ENCODE results near the gene GRPEL1. TPM values are rescaled to one million over a fixed set of nuclear protein-coding genes. Genes with fewer than 3 reads are reported as not detected.

The GRPEL1 gene
- total RNA-seq (ENCODE audit: unreplicated experiment) = 14.0 TPM
- long read RNA-seq, transcript GRPEL1-201 (4 exons, 2,775 nt) = major isoform, 22 of 25 reads
- long read RNA-seq, partial matches to known transcripts = 0 of 25 reads
- long read RNA-seq, other reads (novel, unspliced or antisense) = 3 of 25 reads

GRCh38 chr4:7067452-7068278 is at the start of gene GRPEL1:
Gene GRPEL1, minus strand, starts transcription at chr4:7068064. Its CDS starts 32 bp downstream, at chr4:7068032.
- H3K9me3 Mint-ChIP-seq (ENCODE audit: unreplicated experiment) = peaks cover 7% of the 10 kb centered on the region
- no peak for DNase-seq
- peaks cover 7% of the 10 kb centered on the region for H3K4me1 Mint-ChIP-seq (ENCODE audit: low read depth, unreplicated experiment)
- H3K27me3 Mint-ChIP-seq (ENCODE audit: unreplicated experiment) = peaks cover 7% of the 10 kb centered on the region
- no peak for TF ChIP-seq CTCF (IDR thresholded peaks at IDR 0.05; ENCODE audit: partially characterized antibody, unreplicated experiment)
- peak within 1 kb of the TSS; percentile 93 for H3K4me3 Mint-ChIP-seq (ENCODE audit: unreplicated experiment)
- peak within 1 kb of the TSS; percentile 82 for H3K27ac Mint-ChIP-seq (ENCODE audit: unreplicated experiment)
- H3K36me3 Mint-ChIP-seq (ENCODE audit: unreplicated experiment) = no peaks in the 10 kb centered on the region

DNA sequence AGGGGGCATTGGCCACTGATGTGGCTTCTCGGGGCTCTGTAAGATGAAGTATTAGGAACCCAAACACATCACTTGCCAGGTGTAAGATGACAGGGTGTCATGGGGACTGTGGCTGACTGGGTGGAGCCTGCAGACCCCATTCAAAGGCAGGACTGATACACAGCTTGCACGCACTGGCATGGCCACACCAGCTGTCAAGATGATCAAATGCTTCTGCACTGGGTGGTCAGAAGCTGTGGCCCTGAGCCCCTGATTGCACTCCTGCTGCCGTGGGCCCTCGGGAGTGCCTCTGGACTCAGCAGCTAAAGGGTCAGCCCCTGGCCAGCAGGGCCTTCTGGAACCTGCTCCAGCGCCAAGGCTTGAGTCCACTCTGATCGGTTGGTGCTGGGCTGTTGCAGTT is 48.8 kb upstream of the GRPEL1 start:
- H3K4me3 Mint-ChIP-seq (ENCODE audit: unreplicated experiment) = no peak overlapping the region
- H3K9me3 Mint-ChIP-seq (ENCODE audit: unreplicated experiment) = peaks cover 4% of the 10 kb centered on the region

GRCh38 chr4:7115557-7116340 is 47.9 kb upstream of the GRPEL1 start:
- Mint-ChIP-seq H3K4me1 (ENCODE audit: low read depth, unreplicated experiment) (no peaks in the 10 kb centered on the region), H3K36me3 (ENCODE audit: unreplicated experiment) (peaks cover 11% of the 10 kb centered on the region), H3K4me3 (ENCODE audit: unreplicated experiment) (no peak overlapping the region), H3K27ac (ENCODE audit: unreplicated experiment) (no peak overlapping the region), H3K9me3 (ENCODE audit: unreplicated experiment) (peaks cover 4% of the 10 kb centered on the region), H3K27me3 (ENCODE audit: unreplicated experiment) (peaks cover 7% of the 10 kb centered on the region)
- DNase-seq = no peak
- no peak for TF ChIP-seq CTCF (IDR thresholded peaks at IDR 0.05; ENCODE audit: partially characterized antibody, unreplicated experiment)

More for the DNA sequence above, 48.8 kb upstream of the GRPEL1 start:
- no peaks in the 10 kb centered on the region for H3K4me1 Mint-ChIP-seq (ENCODE audit: low read depth, unreplicated experiment)
- no peak for DNase-seq
- peaks cover 9% of the 10 kb centered on the region for H3K27me3 Mint-ChIP-seq (ENCODE audit: unreplicated experiment)
- peaks cover 11% of the 10 kb centered on the region for H3K36me3 Mint-ChIP-seq (ENCODE audit: unreplicated experiment)
- TF ChIP-seq CTCF (IDR thresholded peaks at IDR 0.05; ENCODE audit: partially characterized antibody, unreplicated experiment) = no peak
- no peak overlapping the region for H3K27ac Mint-ChIP-seq (ENCODE audit: unreplicated experiment)

DNA sequence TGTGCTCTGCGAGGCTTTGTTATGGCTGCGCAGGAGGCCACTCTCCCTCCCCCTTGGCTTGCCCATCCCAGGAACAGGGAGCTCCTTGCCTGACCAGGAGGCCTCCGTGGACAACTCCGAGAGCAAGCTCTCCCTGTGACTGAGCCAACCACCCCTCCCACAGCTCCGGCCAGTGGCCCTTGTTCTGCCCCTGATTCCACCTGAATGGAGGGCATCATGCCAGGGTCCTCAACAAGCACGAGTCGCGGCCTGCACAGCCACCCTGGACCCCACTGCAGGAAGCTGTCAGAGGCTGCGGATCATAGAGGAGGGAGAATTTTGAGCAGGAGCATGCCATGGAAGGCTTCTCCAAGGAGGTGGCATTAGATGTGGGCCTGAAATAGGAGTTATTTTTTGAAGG is 44.8 kb upstream of the GRPEL1 start:
- no peak overlapping the region for H3K27ac Mint-ChIP-seq (ENCODE audit: unreplicated experiment)
- no peak overlapping the region for H3K4me3 Mint-ChIP-seq (ENCODE audit: unreplicated experiment)
- DNase-seq = no peak
- TF ChIP-seq CTCF (IDR thresholded peaks at IDR 0.05; ENCODE audit: partially characterized antibody, unreplicated experiment) = no peak
- H3K27me3 Mint-ChIP-seq (ENCODE audit: unreplicated experiment) = peaks cover 4% of the 10 kb centered on the region
- no peaks in the 10 kb centered on the region for H3K9me3 Mint-ChIP-seq (ENCODE audit: unreplicated experiment)
- peaks cover 11% of the 10 kb centered on the region for H3K36me3 Mint-ChIP-seq (ENCODE audit: unreplicated experiment)
- peaks cover 1% of the 10 kb centered on the region for H3K4me1 Mint-ChIP-seq (ENCODE audit: low read depth, unreplicated experiment)
